MCF 10A (cell line): ENCODE measurements around the gene SCN2A. TPM values are rescaled to one million over a fixed set of nuclear protein-coding genes. Genes with fewer than 3 reads are reported as not detected.

Source experiments
- BruUV-seq: library from RNA; stranded (reverse); fragments of 400-500 nt; replicated peaks from 2 replicates; lab custom pipeline; 2021; lab: Mats Ljungman, UMichigan
- CTCF ChIA-PET: fragments of 300-600 bp; sonication (Branson Sonifier 250); formaldehyde crosslinking; extraction: SDS; loops from one replicate; lab custom pipeline; 2021; ENCODE audit warnings: antibody characterized with exemption, inconsistent platforms; lab: Yijun Ruan, JAX
- POLR2A ChIA-PET: fragments of 300-600, 350-650 bp; sonication (Branson Sonifier 250); formaldehyde crosslinking; extraction: SDS; loops from one replicate; lab custom pipeline; 2020; ENCODE audit warnings: antibody characterized with exemption, inconsistent platforms; lab: Yijun Ruan, JAX
- DNase-seq: peaks from one replicate; pipeline ENCODE4 v3.0.0-alpha.2; 2018; ENCODE audit not compliant: unreplicated experiment
- H3K27ac Mint-ChIP-seq: one replicate; pipeline ENCODE4 v1.8.0; 2022; ENCODE audit warnings: mild to moderate bottlenecking, low read depth, mixed read lengths; ENCODE audit not compliant: unreplicated experiment
- H3K27me3 Mint-ChIP-seq: one replicate; pipeline ENCODE4 v1.8.0; 2022; ENCODE audit warnings: mixed read lengths; ENCODE audit not compliant: insufficient read depth, unreplicated experiment
- H3K36me3 Mint-ChIP-seq: one replicate; pipeline ENCODE4 v1.8.0; 2022; ENCODE audit warnings: mild to moderate bottlenecking, moderate library complexity, mixed read lengths; ENCODE audit not compliant: insufficient read depth, unreplicated experiment
- H3K4me1 Mint-ChIP-seq: one replicate; pipeline ENCODE4 v1.8.0; 2022; ENCODE audit warnings: mixed read lengths; ENCODE audit not compliant: insufficient read depth, unreplicated experiment
- H3K4me3 Mint-ChIP-seq: one replicate; pipeline ENCODE4 v1.8.0; 2022; ENCODE audit warnings: mild to moderate bottlenecking, moderate library complexity, mixed read lengths; ENCODE audit not compliant: unreplicated experiment
- H3K9me3 Mint-ChIP-seq: one replicate; pipeline ENCODE4 v1.8.0; 2022; ENCODE audit warnings: mixed read lengths; ENCODE audit not compliant: unreplicated experiment
- CTCF ChIP-seq: fragments of 200-600 bp; IDR thresholded peaks from one replicate; pipeline ENCODE4 v1.8.0; 2022; ENCODE audit warnings: antibody characterized with exemption, mild to moderate bottlenecking; ENCODE audit not compliant: unreplicated experiment
- intact Hi-C: fragments of 100-400 bp; cut with micrococcal nuclease; formaldehyde crosslinking; loops from 2 replicates; pipeline ENCODE4 v1.14.1; 2022
- total RNA-seq: library from RNA; stranded (reverse); gene quantifications from 2 replicates; pipeline ENCODE4 v1.2.3, GENCODE V29; 2022

SCN2A gene
- total RNA-seq, 1 experiment from 2014 or later, result not detected

DNA sequence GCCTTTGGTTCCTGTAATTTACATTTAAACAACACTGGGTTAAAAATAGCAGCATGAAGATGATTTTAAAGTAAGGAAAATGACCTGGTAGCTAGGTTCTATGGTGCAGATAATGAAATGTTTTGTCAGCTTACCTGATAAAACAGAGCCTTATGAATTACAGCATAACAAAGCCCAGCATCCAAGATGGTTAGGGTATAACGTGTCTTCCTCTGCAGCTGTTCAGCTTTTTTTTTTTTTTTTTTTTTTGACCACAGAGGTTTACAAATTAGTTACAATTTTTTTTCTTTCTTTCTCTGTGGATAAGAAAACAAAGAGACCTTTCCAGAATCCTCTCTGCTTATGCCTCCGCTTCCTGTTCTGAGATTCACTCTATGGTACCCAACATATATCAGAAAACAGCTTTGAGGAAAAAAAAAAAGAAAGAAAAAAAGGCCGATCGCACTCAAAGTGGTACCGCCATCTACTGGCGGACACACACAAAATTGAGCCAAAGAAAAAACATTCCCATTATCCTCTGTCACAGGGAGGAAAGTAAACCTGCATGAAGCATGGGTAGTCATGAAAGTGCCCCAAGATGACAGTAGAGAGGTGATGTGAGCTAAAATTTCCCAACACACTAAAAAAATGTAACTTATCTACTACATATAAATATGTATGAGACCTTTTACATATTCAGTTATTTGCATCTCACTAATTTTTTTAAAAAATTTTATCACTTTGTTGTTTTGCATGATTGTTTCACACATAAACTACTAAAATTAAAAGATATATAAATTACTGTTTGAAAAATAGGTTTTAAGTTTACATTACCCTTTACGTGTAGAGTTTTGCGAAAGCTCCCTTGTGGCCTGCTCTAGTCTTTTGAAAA lies 35.3 kb upstream of the SCN2A start, which contains the start of gene SCN3A:
TSS of gene SCN3A (minus strand) at position 362 of the 871 bp plus-strand sequence. CDS start 27,656 bp downstream, outside the sequence.
- TF ChIP-seq CTCF, result peak; percentile 70
- CTCF ChIA-PET, result interaction anchor here (0.5 to 11.6 kb wide), 57 partner anchors 9 to 1555 kb away, joined by 3 to 132 read pairs (median 4); no protein-coding TSS in a partner anchor
- POLR2A ChIA-PET, result interaction anchor here (1.0 kb wide), 1 partner anchor 211 kb away, joined by 3 read pairs; no protein-coding TSS in a partner anchor
- H3K36me3 Mint-ChIP-seq, result no peaks in the 10 kb centered on the region
- H3K4me1 Mint-ChIP-seq, result no peaks in the 10 kb centered on the region
- H3K27me3 Mint-ChIP-seq, result peaks cover 72% of the 10 kb centered on the region
- no peak within 1 kb of the TSS for H3K27ac Mint-ChIP-seq
- DNase-seq, result peak; percentile 58
- H3K4me3 Mint-ChIP-seq, result no peak within 1 kb of the TSS
- intact Hi-C loops, result loop anchor here (1.0 to 5.0 kb wide), 3 partner anchors 189 to 467 kb away; no protein-coding TSS in a partner anchor
- no peaks in the 10 kb centered on the region for H3K9me3 Mint-ChIP-seq
- no TSS peak for BruUV-seq

GRCh38 chr2:165205865-165206264 lies 33.3 kb upstream of the SCN2A start:
- CTCF ChIA-PET, result interaction anchor here (0.6 to 11.6 kb wide), 5 partner anchors 11 to 558 kb away, joined by 3 to 132 read pairs (median 4); no protein-coding TSS in a partner anchor
- no peaks in the 10 kb centered on the region for H3K4me1 Mint-ChIP-seq
- no peak overlapping the region for H3K4me3 Mint-ChIP-seq
- H3K9me3 Mint-ChIP-seq, result no peaks in the 10 kb centered on the region
- TF ChIP-seq CTCF, result no peak
- H3K27ac Mint-ChIP-seq, result no peak overlapping the region
- POLR2A ChIA-PET, result no interaction called here
- no peak for DNase-seq
- no TSS peak for BruUV-seq
- intact Hi-C loops, result no loop called here
- H3K36me3 Mint-ChIP-seq, result no peaks in the 10 kb centered on the region
- peaks cover 80% of the 10 kb centered on the region for H3K27me3 Mint-ChIP-seq

DNA sequence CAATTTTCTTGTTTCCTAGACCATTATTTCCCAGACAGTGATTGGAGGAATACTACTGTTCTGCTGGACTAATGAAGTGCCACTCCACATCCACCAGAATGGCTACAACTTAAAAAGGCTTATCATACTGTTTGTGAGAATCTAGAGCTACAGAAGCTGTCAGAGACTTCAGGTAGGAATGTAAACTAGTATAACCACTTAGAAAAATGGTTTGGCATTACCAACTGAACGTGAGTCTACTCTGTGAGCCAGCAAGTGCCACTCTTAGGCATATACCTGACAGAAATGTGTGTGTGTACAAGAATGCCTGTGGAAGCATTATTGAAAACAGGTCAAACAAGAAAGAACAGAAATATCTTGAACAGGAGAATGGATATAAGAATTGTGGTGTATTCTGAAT lies 31.1 kb upstream of the SCN2A start:
- ChIA-PET CTCF (interaction anchor here (0.9 to 11.6 kb wide), 5 partner anchors 31 to 284 kb away, joined by 3 to 132 read pairs (median 3); partner anchors contain the start of gene SCN2A), POLR2A (no interaction called here)
- no peaks in the 10 kb centered on the region for H3K9me3 Mint-ChIP-seq
- intact Hi-C loops, result no loop called here
- no peaks in the 10 kb centered on the region for H3K36me3 Mint-ChIP-seq
- peaks cover 86% of the 10 kb centered on the region for H3K27me3 Mint-ChIP-seq
- H3K27ac Mint-ChIP-seq, result no peak overlapping the region
- no peak overlapping the region for H3K4me3 Mint-ChIP-seq
- BruUV-seq, result no TSS peak
- H3K4me1 Mint-ChIP-seq, result no peaks in the 10 kb centered on the region
- DNase-seq, result no peak
- TF ChIP-seq CTCF, result no peak

- Mint-ChIP-seq H3K4me3 (no peak overlapping the region), H3K36me3 (no peaks in the 10 kb centered on the region), H3K27ac (no peak overlapping the region), H3K4me1 (no peaks in the 10 kb centered on the region), H3K27me3 (peaks cover 100% of the 10 kb centered on the region), H3K9me3 (no peaks in the 10 kb centered on the region)
- no TSS peak for BruUV-seq
- no peak for TF ChIP-seq CTCF
- ChIA-PET CTCF (no interaction called here), POLR2A (no interaction called here)
- intact Hi-C loops, result no loop called here
- DNase-seq, result no peak
Observed at GRCh38 chr2:165214093-165214492, 25.1 kb upstream of the SCN2A start.
